HepG2 (cell line): ENCODE results near the gene STEAP1B. TPM values are rescaled to one million over a fixed set of nuclear protein-coding genes. Genes with fewer than 3 reads are reported as not detected.

Source experiments
- ATAC-seq: fragments of 200-7000 bp; cut with Tn5 transposase; 3 replicates; pipeline ENCODE4 v1.9.1; 2020; ENCODE audit warnings: mild to moderate bottlenecking, moderate library complexity
- BruUV-seq: library from RNA; stranded (reverse); fragments of 400-500 nt; replicated peaks from 2 replicates; lab custom pipeline; 2021; lab: Mats Ljungman, UMichigan
- CTCF ChIA-PET: fragments of 300-600 bp; formaldehyde crosslinking; extraction: SDS; loops from one replicate; lab custom pipeline; 2021; ENCODE audit warnings: low total read pairs, inconsistent platforms, low intra/inter-chr PET ratio; lab: Yijun Ruan, JAX
- POLR2A ChIA-PET: fragments of 350-600 bp; sonication (Branson Sonifier 250); formaldehyde crosslinking; loops from one replicate; lab custom pipeline; 2020; ENCODE audit warnings: antibody characterized with exemption, inconsistent platforms; lab: Yijun Ruan, JAX
- DNase-seq: peaks from one replicate; pipeline ENCODE4 v3.0.0-alpha.2; 2015; ENCODE audit warnings: low spot score
- FAIRE-seq: peaks from 3 replicates; lab custom pipeline; 2011; peaks lifted over from hg19 to GRCh38; lab: Jason Lieb, UNC
- H2AFZ ChIP-seq: one replicate; pipeline ENCODE4 v1.6.1; 2011; ENCODE audit warnings: low read length, inconsistent platforms
- H3K27ac ChIP-seq: fragments of 300-600 bp; 3 replicates; pipeline ENCODE4 v1.8.0; 2011; ENCODE audit warnings: mixed run types, mild to moderate bottlenecking, mixed read lengths, low read length, inconsistent platforms; ENCODE audit not compliant: insufficient read depth; ENCODE audit errors: extremely low read length
- H3K27me3 ChIP-seq, 2 experiments: fragments of 200-600 bp in 1 of 2; 2 replicates in 1 of 2; 3 replicates in 1 of 2; pipeline versions ENCODE4 v1.6.0 to v1.8.0; 2011; ENCODE audit warnings: low read length in 2 of 2, mild to moderate bottlenecking in 2 of 2, moderate library complexity in 2 of 2, inconsistent platforms in 1 of 2; ENCODE audit not compliant: insufficient read depth in 2 of 2, control insufficient read depth in 1 of 2
- H3K36me3 ChIP-seq, 2 experiments: fragments of 200-600 bp in 1 of 2; replicated peaks in 1 of 2; 2 replicates in 1 of 2; 3 replicates in 1 of 2; pipeline versions ENCODE4 v1.5.1 to v1.8.0; 2011; ENCODE audit warnings: low read length in 2 of 2, inconsistent platforms in 1 of 2; ENCODE audit not compliant: insufficient read depth in 2 of 2, control insufficient read depth in 1 of 2
- H3K4me1 ChIP-seq: 2 replicates; pipeline ENCODE4 v1.5.1; 2012; ENCODE audit warnings: low read length, inconsistent platforms; ENCODE audit not compliant: insufficient read depth
- H3K4me2 ChIP-seq: 2 replicates; pipeline ENCODE4 v1.6.0; 2011; ENCODE audit warnings: low read depth, low read length, inconsistent platforms
- H3K4me3 ChIP-seq, 3 experiments: fragments of 200-600 bp in 1 of 3; sonication (generic), shearing (Covaris generic) in 1 of 3; replicated peaks in 1 of 3; 2 replicates each; pipeline ENCODE4 v1.5.1; 2011 to 2016; ENCODE audit warnings: low read length in 3 of 3, inconsistent platforms in 2 of 3, low read depth in 2 of 3, mild to moderate bottlenecking in 2 of 3, control low read depth in 1 of 3, mixed read lengths in 1 of 3; ENCODE audit not compliant: insufficient read depth in 1 of 3
- H3K79me2 ChIP-seq: one replicate; pipeline ENCODE4 v1.6.1; 2011; ENCODE audit warnings: low read length, inconsistent platforms; ENCODE audit not compliant: insufficient read depth
- H3K9ac ChIP-seq: 2 replicates; pipeline ENCODE4 v1.6.0; 2011; ENCODE audit warnings: mild to moderate bottlenecking, low read depth, low read length, inconsistent platforms; ENCODE audit not compliant: insufficient read depth
- H3K9me3 ChIP-seq: 2 replicates; pipeline ENCODE4 v1.5.1; 2012; ENCODE audit warnings: mild to moderate bottlenecking, low read length
- H4K20me1 ChIP-seq: 2 replicates; pipeline ENCODE4 v1.6.0; 2011; ENCODE audit warnings: inconsistent platforms, mild to moderate bottlenecking, low read length, moderate library complexity; ENCODE audit not compliant: insufficient read depth
- ELF1 ChIP-seq: sonication (generic); formaldehyde crosslinking; IDR thresholded peaks from 2 replicates; pipeline ENCODE4 v1.4.0; 2020; ENCODE audit warnings: missing genetic modification reagents
- FOSL1 ChIP-seq: sonication (generic); formaldehyde crosslinking; IDR thresholded peaks from 2 replicates; pipeline ENCODE4 v1.9.0; 2021; ENCODE audit warnings: missing genetic modification reagents, borderline replicate concordance
- MED1 ChIP-seq: sonication (generic); formaldehyde crosslinking; IDR thresholded peaks from 2 replicates; pipeline ENCODE4 v1.4.0; 2020; ENCODE audit warnings: missing genetic modification reagents
- MLLT10 ChIP-seq: sonication (generic); formaldehyde crosslinking; IDR thresholded peaks from 2 replicates; pipeline ENCODE4 v1.4.0; 2020; ENCODE audit warnings: missing genetic modification reagents
- SKI ChIP-seq: fragments of 450-650 bp; IDR thresholded peaks from one replicate; pipeline ENCODE4 v1.6.1; 2018; ENCODE audit warnings: mild to moderate bottlenecking; ENCODE audit not compliant: partially characterized antibody
- TOE1 ChIP-seq: sonication (generic); formaldehyde crosslinking; IDR thresholded peaks from 2 replicates; pipeline ENCODE4 v1.4.0; 2020; ENCODE audit warnings: mild to moderate bottlenecking, missing genetic modification reagents
- U2AF1 ChIP-seq: fragments of 200-400 bp; formaldehyde crosslinking; optimal IDR thresholded peaks from 2 replicates; pipeline ENCODE3; 2017; ENCODE audit warnings: mild to moderate bottlenecking, low read depth, low read length
- ZFAT ChIP-seq: sonication (generic); formaldehyde crosslinking; conservative IDR thresholded peaks from 2 replicates; pipeline ENCODE4 v1.8.1; 2023; ENCODE audit warnings: missing genetic modification reagents, inconsistent platforms
- ZNF317 ChIP-seq: sonication (generic); formaldehyde crosslinking; IDR thresholded peaks from 2 replicates; pipeline ENCODE4 v1.5.0; 2020; ENCODE audit warnings: mild to moderate bottlenecking, missing genetic modification reagents
- ZNF329 ChIP-seq: sonication (generic); formaldehyde crosslinking; IDR thresholded peaks from 2 replicates; pipeline ENCODE4 v1.9.0; 2021; ENCODE audit warnings: low read depth, mild to moderate bottlenecking, missing genetic modification reagents
- ZNF83 ChIP-seq: sonication (generic); formaldehyde crosslinking; IDR thresholded peaks from 2 replicates; pipeline ENCODE4 v1.4.0; 2020; ENCODE audit warnings: missing genetic modification reagents, mild to moderate bottlenecking, borderline replicate concordance
- WGBS: methylation state at CpG from one replicate; pipeline ENCODE4 v1.1.6; 2017; ENCODE audit warnings: low lambda C conversion rate; 5-methylcytosine and 5-hydroxymethylcytosine counted together
- in situ Hi-C: cut with HindIII; loops from 2 replicates; pipeline ENCODE4 v1.10.0; 2017; ENCODE audit warnings: low pct_unique_long_range_greater_than_20kb; ENCODE audit not compliant: extremely low pct_ligation_motif_present
- intact Hi-C: fragments of 100-400 bp; cut with micrococcal nuclease; formaldehyde crosslinking; loops from one replicate; pipeline ENCODE4 v1.10.0; 2022; ENCODE audit not compliant: unreplicated experiment
- polyA plus RNA-seq, 8 experiments: library from polyadenylated mRNA; depleted of rRNA in 3 of 8; stranded (reverse) in 7 of 8; unstranded in 1 of 8; fragments of >200 nt; fragmentation: Illumina TruSeq in 4 of 8; extraction: Trizol in 4 of 8; gene quantifications; 2 replicates each; pipeline versions ENCODE4 v1.2.1 to v1.2.3, GENCODE V29; 2011 to 2016; ENCODE audit warnings: low read depth in 4 of 8, missing spikeins in 1 of 8, mixed read lengths in 1 of 8; ENCODE audit not compliant: insufficient read depth in 1 of 8
- total RNA-seq, 5 experiments: library from RNA; depleted of rRNA; stranded (reverse); fragments of >200 nt; fragmentation: Illumina TruSeq; extraction: Trizol; gene quantifications; 2 replicates each; pipeline ENCODE4 v1.2.3, GENCODE V29; 2016; ENCODE audit warnings: low read depth in 1 of 5

Gene STEAP1B
- total and polyA plus RNA-seq, 2 of the 13 experiments (the other 11 are each of a cell fraction or from before 2014, with no cell fraction given), result not detected

DNA sequence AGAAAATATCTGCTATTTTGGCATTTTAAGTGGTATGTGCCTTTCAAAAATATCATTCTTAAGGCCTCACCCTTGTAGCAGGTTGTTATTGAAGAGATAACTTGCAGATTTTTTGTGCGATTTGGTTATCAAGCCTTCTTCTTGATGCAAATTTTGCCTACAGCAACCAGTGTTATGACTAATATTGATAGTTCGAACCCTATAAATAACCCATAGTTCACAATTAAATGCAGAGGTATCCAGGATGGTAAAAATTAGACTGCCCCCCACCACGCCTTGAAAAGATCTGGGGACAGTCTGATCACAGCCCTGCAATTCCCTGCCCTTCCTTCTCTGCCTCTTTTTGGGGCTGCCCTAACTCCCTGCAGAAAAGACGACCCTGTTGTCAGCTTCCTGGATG is 114.7 kb downstream of the STEAP1B start:
- CTCF ChIA-PET, result no interaction called here

GRCh38 chr7:22380333-22380732 is 119.7 kb downstream of the STEAP1B start:
- H3K9ac ChIP-seq, result no peak overlapping the region
- no peak for ATAC-seq
- CTCF ChIA-PET, result no interaction called here
- peaks cover 62% of the 10 kb centered on the region for H3K4me1 ChIP-seq
- no peak overlapping the region for H2AFZ ChIP-seq
- no TSS peak for BruUV-seq
- no peaks in the 10 kb centered on the region for H3K36me3 ChIP-seq
- no peak for DNase-seq
- no peak for FAIRE-seq
- in situ Hi-C loops (no loop called here), intact Hi-C loops (no loop called here)
- POLR2A ChIA-PET, result no interaction called here
- no peaks in the 10 kb centered on the region for H3K27me3 ChIP-seq
- H3K9me3 ChIP-seq, result no peaks in the 10 kb centered on the region
- TF ChIP-seq ZNF83 (CRISPR knock-in tag) (no peak), ELF1 (CRISPR knock-in tag) (no peak), FOSL1 (CRISPR knock-in tag) (no peak), U2AF1 (no peak), ZFAT (CRISPR knock-in tag) (no peak), MLLT10 (no peak), ZNF329 (no peak), SKI (no peak), TOE1 (no peak)
- H3K4me2 ChIP-seq, result no peak overlapping the region
- no peak overlapping the region for H3K4me3 ChIP-seq
- H4K20me1 ChIP-seq, result no peaks in the 10 kb centered on the region
- 64% methylated on average over 2 of the region's 2 CpGs for WGBS
- no peak overlapping the region for H3K27ac ChIP-seq
- no peaks in the 10 kb centered on the region for H3K79me2 ChIP-seq

More for the DNA sequence above, 114.7 kb downstream of the STEAP1B start:
- ATAC-seq (no peak; the same call in 2 of the 3 replicates), DNase-seq (no peak), FAIRE-seq (no peak)
- H4K20me1 ChIP-seq, result no peaks in the 10 kb centered on the region
- no peak overlapping the region for H2AFZ ChIP-seq
- H3K4me3 ChIP-seq, result no peak overlapping the region
- peak overlapping the region; percentile 34 for H3K4me2 ChIP-seq
- 53% methylated on average over 4 of the region's 4 CpGs for WGBS
- in situ Hi-C loops (no loop called here), intact Hi-C loops (no loop called here)
- no peaks in the 10 kb centered on the region for H3K36me3 ChIP-seq
- no peaks in the 10 kb centered on the region for H3K79me2 ChIP-seq
- POLR2A ChIA-PET, result no interaction called here
- no peak overlapping the region for H3K9ac ChIP-seq
- H3K4me1 ChIP-seq, result peaks cover 30% of the 10 kb centered on the region
- BruUV-seq, result no TSS peak
- TF ChIP-seq MED1 (CRISPR knock-in tag) (0 out of 2 replicates have a peak, but pooled peaks have one; percentile 22), ZNF317 (CRISPR knock-in tag) (no peak)
- no peaks in the 10 kb centered on the region for H3K9me3 ChIP-seq
- no peak overlapping the region for H3K27ac ChIP-seq
- no peaks in the 10 kb centered on the region for H3K27me3 ChIP-seq
